Suprapubic skin (tissue), 4 donors: ENCODE results near the gene CTBP2. TPM values are rescaled to one million over a fixed set of nuclear protein-coding genes. Genes with fewer than 3 reads are reported as not detected.

Source experiments
- DNase-seq, 2 donors: peaks; one replicate each; pipeline ENCODE4 v3.0.0-alpha.2; 2019; ENCODE audit warnings: low spot score in 2 of 2
- H3K27ac ChIP-seq: fragments of 200-600 bp; sonication (generic); one replicate; pipeline ENCODE4 v1.5.1; 2019
- H3K27me3 ChIP-seq: fragments of 200-600 bp; sonication (generic); one replicate; pipeline ENCODE4 v1.5.1; 2019
- H3K36me3 ChIP-seq: fragments of 200-600 bp; sonication (generic); one replicate; pipeline ENCODE4 v1.5.1; 2019
- H3K4me1 ChIP-seq: fragments of 200-600 bp; sonication (generic); one replicate; pipeline ENCODE4 v1.5.1; 2019
- H3K4me3 ChIP-seq: fragments of 200-600 bp; sonication (generic); one replicate; pipeline ENCODE4 v1.5.1; 2019; ENCODE audit warnings: mild to moderate bottlenecking
- H3K9me3 ChIP-seq: fragments of 200-600 bp; sonication (generic); one replicate; pipeline ENCODE4 v1.5.1; 2019
- CTCF ChIP-seq, 2 donors: fragments of 200-600 bp in 1 of 2; fragments of 450-650 bp in 1 of 2; sonication (generic) in 1 of 2; IDR thresholded peaks; one replicate each; pipeline ENCODE4 v1.5.1; 2016 to 2019; ENCODE audit warnings: antibody characterized with exemption in 2 of 2, mild to moderate bottlenecking in 1 of 2, moderate library complexity in 1 of 2
- EP300 ChIP-seq: sonication (generic); formaldehyde crosslinking; IDR thresholded peaks from one replicate; pipeline ENCODE4 v1.6.1; 2017; ENCODE audit warnings: antibody characterized with exemption
- POLR2A ChIP-seq, 2 donors: fragments of 450-650 bp; IDR thresholded peaks; one replicate each; pipeline ENCODE4 v1.6.1; 2017; ENCODE audit warnings: antibody characterized with exemption in 2 of 2, mild to moderate bottlenecking in 2 of 2, moderate library complexity in 2 of 2
- POLR2AphosphoS5 ChIP-seq, 3 donors: sonication (generic); formaldehyde crosslinking; IDR thresholded peaks; one replicate each; pipeline ENCODE4 v1.6.1; 2017; ENCODE audit warnings: antibody characterized with exemption in 3 of 3
- WGBS: methylation state at CpG from one replicate; pipeline ENCODE4 v1.1.5; 2018; 5-methylcytosine and 5-hydroxymethylcytosine counted together
- total RNA-seq, 4 donors: library from RNA; depleted of rRNA; stranded (reverse); fragments of >200 nt; gene quantifications; one replicate each; pipeline ENCODE4 v1.1.0, GENCODE V29; 2016

Gene CTBP2
- total RNA-seq, 4 donors from 2014 or later, result 19.7 to 45.7 (median 29.4) TPM

GRCh38 chr10:125000366-125001312 lies 159.7 kb downstream of the CTBP2 start:
- peak overlapping the region; percentile 74 for H3K27ac ChIP-seq
- WGBS, result 71% methylated on average over 15 of the region's 35 CpGs
- no peak overlapping the region for H3K4me3 ChIP-seq
- peaks cover 62% of the 10 kb centered on the region for H3K36me3 ChIP-seq
- peak; percentile 63 to 80 for DNase-seq
- H3K9me3 ChIP-seq, result no peaks in the 10 kb centered on the region
- TF ChIP-seq POLR2AphosphoS5 (IDR thresholded peaks at IDR 0.05), result no peak
- no peak for TF ChIP-seq CTCF (IDR thresholded peaks at IDR 0.05)
- TF ChIP-seq EP300, result no peak
- TF ChIP-seq POLR2A (IDR thresholded peaks at IDR 0.05), result no peak
- H3K4me1 ChIP-seq, result peaks cover 43% of the 10 kb centered on the region
- no peaks in the 10 kb centered on the region for H3K27me3 ChIP-seq

- peak; percentile 71 to 80 for DNase-seq
- H3K4me3 ChIP-seq, result no peak overlapping the region
- H3K27me3 ChIP-seq, result no peaks in the 10 kb centered on the region
- no peak for TF ChIP-seq POLR2A (IDR thresholded peaks at IDR 0.05)
- TF ChIP-seq EP300, result no peak
- TF ChIP-seq POLR2AphosphoS5 (IDR thresholded peaks at IDR 0.05), result no peak
- WGBS, result 34% methylated on average over 14 of the region's 29 CpGs
- no peaks in the 10 kb centered on the region for H3K9me3 ChIP-seq
- peaks cover 66% of the 10 kb centered on the region for H3K36me3 ChIP-seq
- H3K4me1 ChIP-seq, result peaks cover 43% of the 10 kb centered on the region
- H3K27ac ChIP-seq, result peak overlapping the region; percentile 74
Observed at GRCh38 chr10:124999433-125000365, 160.7 kb downstream of the CTBP2 start.

GRCh38 chr10:124998624-124999291 lies 161.6 kb downstream of the CTBP2 start:
- H3K27me3 ChIP-seq, result no peaks in the 10 kb centered on the region
- DNase-seq, result peak; percentile 61 to 78
- H3K36me3 ChIP-seq, result peaks cover 72% of the 10 kb centered on the region
- peaks cover 43% of the 10 kb centered on the region for H3K4me1 ChIP-seq
- no peaks in the 10 kb centered on the region for H3K9me3 ChIP-seq
- TF ChIP-seq CTCF (IDR thresholded peaks at IDR 0.05), result no peak
- TF ChIP-seq POLR2AphosphoS5 (IDR thresholded peaks at IDR 0.05), result no peak
- TF ChIP-seq POLR2A (IDR thresholded peaks at IDR 0.05), result no peak
- no peak for TF ChIP-seq EP300
- 71% methylated on average over 16 of the region's 16 CpGs for WGBS
- H3K4me3 ChIP-seq, result no peak overlapping the region
- H3K27ac ChIP-seq, result peak overlapping the region; percentile 74

- Histone ChIP-seq H3K4me3 (no peak overlapping the region), H3K9me3 (no peaks in the 10 kb centered on the region), H3K36me3 (peaks cover 76% of the 10 kb centered on the region), H3K27me3 (no peaks in the 10 kb centered on the region), H3K4me1 (peaks cover 42% of the 10 kb centered on the region), H3K27ac (peak overlapping the region; percentile 74)
- TF ChIP-seq EP300 (no peak), POLR2A (IDR thresholded peaks at IDR 0.05) (no peak), CTCF (IDR thresholded peaks at IDR 0.05) (no peak), POLR2AphosphoS5 (IDR thresholded peaks at IDR 0.05) (no peak)
- peak; percentile 62 to 80 for DNase-seq
- 99% methylated on average over 16 of the region's 35 CpGs for WGBS
Observed at GRCh38 chr10:124997771-124998623, 162.4 kb downstream of the CTBP2 start.
